Stimulated activated naive B cell treated with anti-CD40 and anti-IgM and Interleukin-4, amounts not matched to agents 10 μg/mL and 1 μg/mL and 100 μg/mL, for 72 hours (primary cell): ENCODE results near the gene CRTAC1.

Source experiments
- ATAC-seq, 2 donors: fragments of 150-1000 bp; cut with Tn5 transposase; replicated peaks; 2 replicates each; pipeline ENCODE4 v1.10.0; 2021; ENCODE audit warnings: moderate library complexity in 1 of 2
- DNase-seq: peaks from one replicate; pipeline ENCODE4 v3.0.0; 2021
- H3K27ac Mint-ChIP-seq: one replicate; pipeline ENCODE4 v1.8.0; 2022; ENCODE audit warnings: mild to moderate bottlenecking, mixed read lengths
- H3K27me3 Mint-ChIP-seq, 2 donors: one replicate each; pipeline ENCODE4 v1.8.0; 2022; ENCODE audit warnings: mixed read lengths in 2 of 2
- H3K36me3 Mint-ChIP-seq, 2 donors: one replicate each; pipeline ENCODE4 v1.8.0; 2022; ENCODE audit warnings: mixed read lengths in 2 of 2, mild to moderate bottlenecking in 1 of 2
- H3K4me1 Mint-ChIP-seq, 2 donors: one replicate each; pipeline ENCODE4 v1.8.0; 2022; ENCODE audit warnings: mixed read lengths in 2 of 2, mild to moderate bottlenecking in 1 of 2
- H3K4me3 Mint-ChIP-seq, 2 donors: one replicate each; pipeline ENCODE4 v1.8.0; 2022; ENCODE audit warnings: mild to moderate bottlenecking in 2 of 2, mixed read lengths in 2 of 2, moderate library complexity in 1 of 2
- H3K9me3 Mint-ChIP-seq, 2 donors: one replicate each; pipeline ENCODE4 v1.8.0; 2022; ENCODE audit warnings: mixed read lengths in 2 of 2, mild to moderate bottlenecking in 1 of 2

CRTAC1 gene

GRCh38 chr10:98016772-98017475, 13.5 kb downstream of the CRTAC1 start:
- Mint-ChIP-seq H3K27me3 (peaks cover 37 to 51% of the 10 kb centered on the region in 2 donors), H3K9me3 (no peaks in the 10 kb centered on the region), H3K27ac (no peak overlapping the region), H3K4me3 (no peak overlapping the region), H3K4me1 (no peaks in the 10 kb centered on the region), H3K36me3 (no peaks in the 10 kb centered on the region)
- ATAC-seq, result no peak
- no peak for DNase-seq

DNA sequence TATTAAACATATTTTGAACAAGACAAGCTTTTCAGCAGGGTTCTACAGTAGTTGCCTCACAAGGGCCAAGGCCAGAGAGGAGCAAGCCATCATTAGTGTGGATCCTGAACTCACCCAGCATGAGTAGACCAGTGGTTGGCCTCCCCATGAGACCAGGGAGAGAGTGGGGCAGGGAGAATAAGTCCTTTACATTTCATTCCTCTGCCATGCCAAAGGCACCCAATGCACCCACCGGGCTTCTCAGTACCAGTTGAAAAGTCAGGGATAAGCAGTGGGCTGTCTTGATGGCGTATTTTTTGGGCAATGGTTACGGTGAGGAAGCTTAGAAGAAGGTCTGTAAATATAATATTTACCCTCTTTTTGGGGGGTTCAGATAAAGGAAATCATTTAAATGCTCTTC, 16.6 kb downstream of the CRTAC1 start:
- Mint-ChIP-seq H3K4me3 (no peak overlapping the region), H3K4me1 (no peaks in the 10 kb centered on the region), H3K27ac (no peak overlapping the region), H3K27me3 (peaks cover 40 to 45% of the 10 kb centered on the region in 2 donors), H3K36me3 (no peaks in the 10 kb centered on the region), H3K9me3 (no peaks in the 10 kb centered on the region)
- DNase-seq, result no peak
- no peak for ATAC-seq

- Mint-ChIP-seq H3K27ac (no peak overlapping the region), H3K27me3 (peaks cover 42 to 52% of the 10 kb centered on the region in 2 donors)
These were observed 17.3 kb downstream of the CRTAC1 start for GRCh38 chr10:98013122-98013521.

DNA sequence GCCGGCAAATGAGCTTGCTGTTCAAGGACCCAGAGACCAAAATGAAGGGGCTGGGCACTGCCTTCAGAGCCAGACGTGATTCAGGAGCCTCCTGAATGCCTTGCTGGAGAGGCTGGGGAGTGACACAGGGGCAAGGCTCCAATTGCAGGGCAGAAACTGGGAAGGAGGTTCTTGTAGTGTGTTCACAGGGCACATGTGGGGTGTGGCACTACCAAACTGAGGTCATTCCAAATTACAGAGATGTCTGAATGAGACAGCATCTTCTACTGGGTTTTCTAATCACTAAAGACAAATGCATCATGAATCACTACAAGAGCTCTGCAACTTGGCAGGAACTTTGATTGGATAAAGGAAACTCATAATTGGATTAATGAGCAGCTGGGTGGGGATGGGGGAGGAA, 17.8 kb downstream of the CRTAC1 start:
- Mint-ChIP-seq H3K9me3 (no peaks in the 10 kb centered on the region), H3K4me3 (no peak overlapping the region), H3K27ac (no peak overlapping the region), H3K36me3 (no peaks in the 10 kb centered on the region), H3K4me1 (no peaks in the 10 kb centered on the region), H3K27me3 (peaks cover 46 to 56% of the 10 kb centered on the region in 2 donors)
- no peak for ATAC-seq
- no peak for DNase-seq

More at GRCh38 chr10:98013122-98013521, 17.3 kb downstream of the CRTAC1 start:
- H3K9me3 Mint-ChIP-seq, result no peaks in the 10 kb centered on the region
- no peaks in the 10 kb centered on the region for H3K36me3 Mint-ChIP-seq
- H3K4me3 Mint-ChIP-seq, result no peak overlapping the region
- no peaks in the 10 kb centered on the region for H3K4me1 Mint-ChIP-seq
- ATAC-seq (no peak), DNase-seq (no peak)

GRCh38 chr10:98010939-98011685, 19.3 kb downstream of the CRTAC1 start:
- DNase-seq, result no peak
- H3K4me1 Mint-ChIP-seq, result peaks cover 0 to 3% of the 10 kb centered on the region in 2 donors
- no peaks in the 10 kb centered on the region for H3K9me3 Mint-ChIP-seq
- no peak overlapping the region for H3K27ac Mint-ChIP-seq
- no peaks in the 10 kb centered on the region for H3K36me3 Mint-ChIP-seq
- ATAC-seq, result no peak
- H3K4me3 Mint-ChIP-seq, result no peak overlapping the region
- H3K27me3 Mint-ChIP-seq, result peaks cover 45 to 59% of the 10 kb centered on the region in 2 donors

GRCh38 chr10:98006266-98006665, 24.2 kb downstream of the CRTAC1 start:
- no peak overlapping the region for H3K27ac Mint-ChIP-seq
- no peaks in the 10 kb centered on the region for H3K36me3 Mint-ChIP-seq
- peaks cover 0 to 3% of the 10 kb centered on the region in 2 donors for H3K4me1 Mint-ChIP-seq
- H3K27me3 Mint-ChIP-seq, result peaks cover 38 to 42% of the 10 kb centered on the region in 2 donors
- ATAC-seq, result no peak
- H3K4me3 Mint-ChIP-seq, result no peak overlapping the region
- DNase-seq, result no peak
- no peaks in the 10 kb centered on the region for H3K9me3 Mint-ChIP-seq

DNA sequence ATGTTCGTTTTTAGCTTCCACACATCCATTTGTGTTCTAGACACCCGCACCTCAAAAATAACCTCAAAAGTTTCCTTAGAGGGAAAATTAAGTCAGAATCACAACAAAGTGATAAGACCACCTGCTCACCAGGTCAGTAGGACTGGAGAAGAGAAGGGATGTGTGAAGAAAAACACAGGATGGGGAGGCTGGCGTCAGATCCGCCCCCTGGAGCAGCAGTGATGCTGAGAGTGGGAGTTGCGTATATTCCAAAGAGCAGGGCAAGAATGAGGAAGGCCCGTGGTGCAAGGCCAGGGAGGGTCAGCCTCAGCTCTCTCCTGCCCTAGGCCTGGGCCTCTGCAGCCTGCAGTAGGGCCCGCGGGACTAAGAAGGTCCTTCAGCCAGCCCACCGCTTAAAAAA, 28.7 kb downstream of the CRTAC1 start:
- peaks cover 4 to 11% of the 10 kb centered on the region in 2 donors for H3K9me3 Mint-ChIP-seq
- H3K4me3 Mint-ChIP-seq, result no peak overlapping the region
- DNase-seq (no peak), ATAC-seq (no peak)
- H3K4me1 Mint-ChIP-seq, result peaks cover 0 to 3% of the 10 kb centered on the region in 2 donors
- H3K36me3 Mint-ChIP-seq, result no peaks in the 10 kb centered on the region
- no peak overlapping the region for H3K27ac Mint-ChIP-seq
- peaks cover 12 to 13% of the 10 kb centered on the region in 2 donors for H3K27me3 Mint-ChIP-seq

- Mint-ChIP-seq H3K27ac (peak overlapping the region; percentile 10), H3K4me3 (no peak overlapping the region), H3K4me1 (no peaks in the 10 kb centered on the region), H3K36me3 (no peaks in the 10 kb centered on the region), H3K9me3 (peaks cover 4 to 11% of the 10 kb centered on the region in 2 donors), H3K27me3 (peaks cover 6 to 7% of the 10 kb centered on the region in 2 donors)
- ATAC-seq (no peak), DNase-seq (no peak)
These were observed 30.1 kb downstream of the CRTAC1 start for GRCh38 chr10:98000346-98000745.

GRCh38 chr10:97999923-98000248, 30.5 kb downstream of the CRTAC1 start:
- peaks cover 4 to 11% of the 10 kb centered on the region in 2 donors for H3K9me3 Mint-ChIP-seq
- H3K4me3 Mint-ChIP-seq, result no peak overlapping the region
- ATAC-seq, result no peak

GRCh38 chr10:97999066-97999922, 31.1 kb downstream of the CRTAC1 start:
- no peak overlapping the region for H3K4me3 Mint-ChIP-seq
- no peaks in the 10 kb centered on the region for H3K4me1 Mint-ChIP-seq
- H3K27ac Mint-ChIP-seq, result no peak overlapping the region
- no peaks in the 10 kb centered on the region for H3K36me3 Mint-ChIP-seq
- ATAC-seq (no peak), DNase-seq (no peak)
- H3K9me3 Mint-ChIP-seq, result peaks cover 4 to 11% of the 10 kb centered on the region in 2 donors
- peaks cover 0 to 4% of the 10 kb centered on the region in 2 donors for H3K27me3 Mint-ChIP-seq

More at GRCh38 chr10:97999923-98000248, 30.5 kb downstream of the CRTAC1 start:
- DNase-seq, result no peak
- H3K4me1 Mint-ChIP-seq, result no peaks in the 10 kb centered on the region
- H3K27ac Mint-ChIP-seq, result no peak overlapping the region
- peaks cover 4 to 7% of the 10 kb centered on the region in 2 donors for H3K27me3 Mint-ChIP-seq
- H3K36me3 Mint-ChIP-seq, result no peaks in the 10 kb centered on the region

- no peaks in the 10 kb centered on the region for H3K9me3 Mint-ChIP-seq
- no peak overlapping the region for H3K27ac Mint-ChIP-seq
- H3K4me3 Mint-ChIP-seq, result no peak overlapping the region
- DNase-seq (no peak), ATAC-seq (no peak)
- no peaks in the 10 kb centered on the region for H3K36me3 Mint-ChIP-seq
- H3K27me3 Mint-ChIP-seq, result peaks cover 8 to 20% of the 10 kb centered on the region in 2 donors
- H3K4me1 Mint-ChIP-seq, result no peaks in the 10 kb centered on the region
These were observed 38.5 kb downstream of the CRTAC1 start for GRCh38 chr10:97991871-97992270.

DNA sequence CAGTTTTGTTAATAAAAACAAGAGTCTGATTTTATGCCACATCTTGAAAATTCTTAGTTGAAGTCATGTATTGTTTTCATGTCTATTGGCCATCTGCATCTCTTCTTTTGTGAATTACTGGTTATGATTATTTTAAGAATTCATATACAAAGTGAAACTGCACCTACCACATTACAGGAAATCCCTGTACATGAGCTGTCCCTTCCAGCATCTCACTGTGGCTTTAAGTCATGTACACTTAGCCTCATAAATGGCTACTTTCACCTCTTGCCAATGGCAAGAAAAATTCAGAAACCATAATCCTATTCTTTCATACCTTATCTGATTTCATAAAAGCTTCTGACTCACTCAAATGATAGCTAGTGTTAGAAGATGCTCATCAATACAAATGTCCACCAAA, 48.6 kb downstream of the CRTAC1 start:
- DNase-seq (no peak), ATAC-seq (no peak)
- H3K36me3 Mint-ChIP-seq, result no peaks in the 10 kb centered on the region
- H3K4me3 Mint-ChIP-seq, result no peak overlapping the region
- H3K9me3 Mint-ChIP-seq, result no peaks in the 10 kb centered on the region
- H3K27me3 Mint-ChIP-seq, result peaks cover 36 to 44% of the 10 kb centered on the region in 2 donors
- no peak overlapping the region for H3K27ac Mint-ChIP-seq
- H3K4me1 Mint-ChIP-seq, result no peaks in the 10 kb centered on the region

- Mint-ChIP-seq H3K4me1 (no peaks in the 10 kb centered on the region), H3K27ac (no peak overlapping the region), H3K9me3 (no peaks in the 10 kb centered on the region), H3K27me3 (peaks cover 47 to 56% of the 10 kb centered on the region in 2 donors), H3K4me3 (no peak overlapping the region), H3K36me3 (no peaks in the 10 kb centered on the region)
- no peak for ATAC-seq
- no peak for DNase-seq
These were observed 52.7 kb downstream of the CRTAC1 start for GRCh38 chr10:97977673-97978072.

- Mint-ChIP-seq H3K27ac (no peak overlapping the region), H3K4me1 (no peaks in the 10 kb centered on the region), H3K27me3 (peaks cover 45 to 48% of the 10 kb centered on the region in 2 donors), H3K4me3 (no peak overlapping the region), H3K9me3 (no peaks in the 10 kb centered on the region), H3K36me3 (no peaks in the 10 kb centered on the region)
- no peak for ATAC-seq
- no peak for DNase-seq
These were observed 54.8 kb downstream of the CRTAC1 start for GRCh38 chr10:97975598-97975997.
